Measurements from ENCODE around the gene PRR11.
"Not testable (repeated sequence)": the region's sequence is repeated elsewhere in the genome, so short reads cannot be mapped to it uniquely, and the experiment has no call there.

Gene PRR11

GRCh38 chr17:59155439-59156177 is at the start of gene PRR11:
Gene PRR11 (plus strand): TSS chr17:59155746. CDS start chr17:59169753, 14,007 bp downstream.
- DNase-seq, result peak; percentile 100

DNA sequence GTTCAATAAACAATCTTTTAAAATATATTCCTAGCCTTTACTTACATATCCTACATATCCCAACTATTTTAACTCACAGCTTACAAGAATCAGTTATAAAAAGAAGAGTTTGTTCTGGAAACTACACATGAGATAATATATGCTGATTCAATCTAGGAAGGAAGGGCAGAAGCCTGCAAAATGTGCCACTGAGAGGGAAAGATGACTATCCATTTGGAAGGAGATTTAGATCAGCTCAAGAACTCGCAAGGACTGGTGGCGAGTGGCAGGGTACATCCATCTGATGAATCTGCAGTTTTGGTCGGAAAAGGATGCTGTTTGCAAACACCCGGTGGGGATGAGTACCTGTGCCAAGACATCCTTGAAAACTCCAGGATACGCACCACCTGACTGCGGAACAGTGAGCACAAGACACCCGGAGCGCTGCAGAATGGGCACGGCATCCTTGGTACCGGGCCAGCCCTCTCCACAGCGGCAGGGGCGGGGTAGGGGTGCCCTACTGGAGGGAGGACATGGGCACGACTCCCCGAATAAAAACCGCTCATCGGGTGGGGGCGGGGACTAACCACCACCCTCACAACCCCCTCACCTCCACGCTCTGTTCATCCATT is 49.6 kb upstream of the PRR11 start:
- DNase-seq, result peak; percentile 79

DNA sequence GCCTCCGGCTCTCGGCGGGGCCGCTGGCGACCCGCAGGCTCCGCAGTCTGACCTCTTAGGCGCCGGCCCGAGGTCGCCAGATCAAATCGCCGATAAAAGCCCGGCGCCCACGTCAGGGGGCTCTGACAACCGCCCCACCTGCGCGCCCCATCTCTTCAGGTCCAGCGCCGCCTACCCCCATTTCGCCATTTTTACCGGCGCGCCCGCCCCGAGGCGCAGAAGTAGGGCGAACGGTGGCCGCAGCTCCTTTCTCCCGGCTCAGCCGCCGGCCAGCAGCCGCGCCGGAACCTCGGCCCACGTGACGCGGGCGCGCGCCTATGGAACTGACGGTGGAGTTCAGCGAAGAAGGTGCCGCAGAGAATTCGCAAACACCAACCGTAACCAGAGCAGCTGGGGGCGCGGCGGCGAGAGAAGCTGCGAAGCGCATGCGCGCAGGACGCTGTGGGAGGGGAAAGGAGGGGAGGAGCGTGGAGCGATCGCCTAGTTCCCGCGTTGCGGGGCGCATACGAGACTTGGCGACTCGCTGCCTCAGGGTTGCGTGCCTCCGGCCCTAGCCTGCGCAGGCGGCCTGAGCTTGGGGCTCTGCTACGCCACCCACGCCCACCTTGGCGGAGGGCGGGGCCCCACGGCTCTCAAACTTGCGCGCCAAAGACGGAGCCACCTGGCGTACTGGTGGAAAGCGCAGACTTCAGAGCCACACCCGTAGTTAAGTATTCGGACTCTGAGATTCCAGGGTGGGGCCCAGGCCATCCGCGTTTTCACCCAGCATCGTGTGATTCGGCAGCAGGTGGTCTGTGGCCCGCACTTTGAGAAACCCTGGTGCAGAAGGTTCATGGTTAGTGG is 48.9 kb upstream of the PRR11 start, which contains the start of gene TRIM37:
TRIM37 (minus strand) TSS at position 418 of the 843 bp plus-strand sequence. CDS start 419 bp downstream, outside the sequence.
- peak; percentile 100 for DNase-seq

DNA sequence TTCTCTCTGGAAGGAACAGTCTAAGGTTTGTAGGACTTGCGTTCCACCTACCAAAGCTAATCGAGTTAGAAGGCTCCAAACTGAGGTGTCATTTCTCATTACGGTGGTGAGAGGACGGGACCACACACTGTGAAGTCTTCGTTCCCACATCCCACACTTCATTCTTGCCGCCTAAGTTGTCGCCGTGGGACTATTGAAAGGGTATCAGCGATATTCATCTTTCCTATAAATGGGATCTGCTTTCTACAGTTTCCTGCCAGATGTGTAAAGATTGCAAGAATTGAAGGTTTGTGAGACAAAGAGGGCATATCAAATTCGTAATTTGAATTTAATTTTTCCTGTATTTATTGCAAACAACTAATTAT is 48.3 kb upstream of the PRR11 start:
- DNase-seq, result no peak

- DNase-seq, result no peak
These were observed 47.0 kb upstream of the PRR11 start for GRCh38 chr17:59108400-59109102.

DNA sequence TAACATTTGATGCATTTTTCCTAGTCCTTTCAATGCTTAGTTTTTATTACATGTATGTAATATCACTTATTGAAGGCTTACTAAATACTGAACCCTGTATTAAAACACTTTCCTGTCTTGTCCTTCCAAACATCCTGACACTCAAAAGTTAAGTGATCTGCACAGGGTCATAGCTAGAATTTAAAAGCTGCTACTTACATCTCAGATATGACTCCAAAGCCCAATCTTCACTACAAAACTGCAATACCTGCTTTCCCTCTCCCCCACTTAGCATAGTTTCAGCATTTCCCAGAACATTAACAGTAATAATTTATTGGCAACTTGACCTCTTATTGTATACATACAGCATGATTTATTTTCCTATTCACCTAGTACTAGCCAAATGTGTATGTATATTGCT is 44.6 kb upstream of the PRR11 start:
- no peak for DNase-seq

DNA sequence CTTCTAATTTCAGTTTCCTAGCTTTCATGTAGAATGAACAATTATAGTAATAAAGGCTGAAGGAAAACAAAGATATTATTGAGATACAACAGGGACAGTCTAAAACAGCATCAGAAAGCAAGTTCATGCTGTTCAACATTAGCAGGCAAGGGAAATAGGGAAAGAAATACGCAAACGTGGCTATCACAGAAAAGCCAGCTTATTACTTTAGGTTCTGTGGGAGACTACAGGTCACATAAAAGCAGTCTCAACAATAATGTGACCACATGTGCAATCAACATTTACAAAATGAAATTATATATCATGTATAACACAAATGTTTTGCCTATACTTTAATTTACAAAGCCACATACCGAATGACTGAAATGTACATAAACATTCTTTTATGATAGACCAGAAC is 44.0 kb upstream of the PRR11 start:
- DNase-seq, result no peak

GRCh38 chr17:59115474-59115873 is 40.1 kb upstream of the PRR11 start:
- no peak for DNase-seq

GRCh38 chr17:59121901-59122480 is 33.6 kb upstream of the PRR11 start:
- no peak for DNase-seq

DNA sequence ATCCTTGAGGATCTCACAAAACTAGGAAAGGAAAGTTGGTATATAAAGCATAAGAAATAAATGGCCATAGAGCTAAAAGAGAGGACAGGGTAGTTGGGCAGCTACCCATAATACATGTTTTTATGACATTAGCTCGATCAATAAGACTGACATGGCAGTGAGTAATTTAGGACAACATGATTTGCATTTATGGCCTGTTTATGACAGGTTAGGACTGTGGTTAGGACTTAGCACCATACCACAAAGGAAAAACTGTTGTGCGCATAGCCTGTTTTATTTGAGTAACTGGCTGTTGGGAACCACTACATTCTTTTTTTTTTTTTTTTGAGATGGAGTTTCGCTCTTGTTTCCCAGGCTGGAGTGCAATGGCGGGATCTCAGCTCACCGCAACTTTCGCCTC is 30.9 kb upstream of the PRR11 start:
- no peak for DNase-seq

DNA sequence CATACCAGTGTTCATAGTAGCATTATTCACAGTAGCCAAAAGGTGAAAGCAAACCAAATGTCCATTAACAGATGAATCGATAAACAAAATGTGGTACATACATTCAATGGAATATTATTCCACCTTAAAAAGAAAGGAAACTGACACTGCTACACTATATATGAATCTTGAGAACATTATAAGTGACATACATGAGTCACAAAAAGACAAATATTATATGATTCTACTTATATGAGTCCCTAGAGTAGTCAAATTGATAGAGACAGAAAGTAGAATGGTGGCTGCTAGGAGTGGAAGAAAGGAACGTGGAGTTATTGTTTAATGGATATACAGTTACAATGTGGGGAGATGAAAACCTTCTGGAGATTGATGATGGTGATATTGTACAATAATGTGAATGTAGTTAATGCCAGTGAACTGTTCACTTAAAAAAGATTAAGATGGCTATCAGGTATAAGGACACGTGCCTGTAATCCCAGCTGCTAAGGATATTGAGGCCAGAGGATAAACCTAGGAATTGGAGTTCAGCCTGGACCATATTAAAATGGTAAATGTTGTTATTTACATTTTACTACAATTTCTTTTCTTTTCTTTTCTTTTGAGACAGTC is 28.6 kb upstream of the PRR11 start:
- DNase-seq, result no peak

DNA sequence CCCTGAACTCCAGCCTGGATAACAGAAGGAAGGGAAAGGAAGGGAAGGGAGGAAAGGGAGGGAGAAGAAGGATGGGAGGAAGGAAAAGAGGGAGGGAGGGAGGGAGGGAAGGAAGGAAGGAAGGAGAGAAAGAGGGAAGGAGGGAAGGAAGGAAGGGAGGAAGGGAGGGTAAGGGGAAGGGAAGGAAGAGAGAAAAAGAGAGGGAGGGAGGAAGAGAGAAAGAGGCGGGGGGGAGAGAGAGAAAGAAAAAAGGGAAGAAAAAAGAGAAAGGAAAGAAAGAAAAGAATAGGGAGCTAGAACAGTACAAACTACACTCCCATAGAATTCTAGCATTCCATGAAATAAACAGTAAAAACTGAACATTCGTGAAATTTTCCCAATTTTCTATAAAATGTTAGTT is 25.7 kb upstream of the PRR11 start:
- DNase-seq, result no peak

GRCh38 chr17:59131131-59131530 is 24.4 kb upstream of the PRR11 start:
- no peak for DNase-seq

- DNase-seq, result not testable (repeated sequence)
These were observed 17.2 kb upstream of the PRR11 start for GRCh38 chr17:59138339-59138738.

DNA sequence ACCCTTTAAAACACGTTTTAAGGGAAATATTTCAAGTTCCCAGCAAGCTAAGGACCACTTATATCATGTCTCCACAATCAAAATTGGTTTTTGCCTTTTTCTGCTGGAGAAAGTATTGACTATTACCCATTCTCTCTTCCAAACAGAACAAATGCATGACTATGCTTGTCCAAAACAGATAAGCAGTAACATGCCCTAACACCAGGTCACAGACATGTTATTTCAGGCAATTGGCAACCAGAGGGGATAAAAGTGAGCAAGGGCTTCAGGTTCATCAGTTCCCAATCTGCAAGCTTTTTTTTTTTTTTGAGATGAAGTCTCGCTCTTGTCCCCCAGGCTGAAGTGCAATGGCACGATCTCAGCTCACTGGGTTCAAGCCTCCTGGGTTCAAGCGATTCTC is 15.6 kb upstream of the PRR11 start:
- DNase-seq, result no peak

GRCh38 chr17:59141860-59142259 is 13.7 kb upstream of the PRR11 start:
- DNase-seq, result no peak

DNA sequence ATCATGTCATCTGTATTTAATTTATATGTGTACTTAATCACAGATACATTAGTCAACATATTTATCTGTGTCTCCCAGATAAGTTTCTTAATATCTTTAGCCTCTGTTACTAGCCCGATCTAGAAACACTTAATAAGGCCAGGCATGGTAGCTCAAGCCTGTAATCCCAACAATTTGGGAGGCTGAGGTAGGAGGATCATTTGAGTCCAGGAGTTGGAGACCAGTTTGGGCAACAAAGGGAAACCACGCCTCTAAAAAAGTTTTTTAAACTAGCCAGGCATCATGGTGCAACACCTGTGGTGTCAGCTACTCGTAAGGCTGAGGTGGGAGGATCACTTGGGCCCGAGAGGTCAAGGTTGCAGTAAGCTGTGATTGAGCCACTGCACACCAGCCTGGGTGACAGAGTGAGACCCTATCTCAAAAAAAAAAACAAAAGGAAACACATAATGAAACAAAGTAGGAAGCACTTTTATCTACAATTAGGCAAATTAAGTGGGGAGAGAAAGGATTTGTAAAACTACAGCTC is 9.9 kb upstream of the PRR11 start:
- DNase-seq, result no peak

GRCh38 chr17:59149051-59149450 is 6.5 kb upstream of the PRR11 start:
- no peak for DNase-seq

DNA sequence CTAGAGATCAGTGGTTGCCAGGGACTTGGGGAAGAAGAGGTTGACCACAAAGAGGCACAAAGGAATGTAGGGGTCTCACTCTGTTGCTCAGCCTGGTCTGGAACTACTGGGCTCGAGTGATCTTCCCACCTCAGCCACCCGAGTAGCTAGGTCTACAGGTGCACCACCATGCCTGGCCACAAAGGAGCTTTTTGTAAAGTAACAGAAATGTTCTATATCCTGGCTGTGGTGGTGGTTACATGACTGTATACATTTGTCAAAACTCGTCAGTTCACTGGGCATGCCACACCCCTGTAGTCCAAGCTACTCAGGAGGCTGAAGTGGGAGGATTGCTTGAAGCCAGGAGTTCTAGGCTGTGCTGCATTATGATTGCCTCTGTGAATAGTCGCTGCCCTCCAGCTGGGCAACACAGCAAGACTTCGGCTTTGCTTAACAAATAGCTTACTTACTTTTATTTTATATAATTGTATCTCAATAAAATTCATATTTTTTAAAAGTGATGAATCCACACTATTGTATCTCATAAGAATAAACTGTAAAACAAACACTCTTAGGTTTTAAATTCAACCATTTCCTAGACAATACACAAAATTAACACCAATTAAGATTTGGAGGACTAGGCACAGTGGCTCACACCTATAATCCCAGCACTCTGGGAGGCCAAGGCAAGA is 5.6 kb upstream of the PRR11 start:
- no peak for DNase-seq

GRCh38 chr17:59151006-59151405 is 4.5 kb upstream of the PRR11 start:
- DNase-seq, result no peak

DNA sequence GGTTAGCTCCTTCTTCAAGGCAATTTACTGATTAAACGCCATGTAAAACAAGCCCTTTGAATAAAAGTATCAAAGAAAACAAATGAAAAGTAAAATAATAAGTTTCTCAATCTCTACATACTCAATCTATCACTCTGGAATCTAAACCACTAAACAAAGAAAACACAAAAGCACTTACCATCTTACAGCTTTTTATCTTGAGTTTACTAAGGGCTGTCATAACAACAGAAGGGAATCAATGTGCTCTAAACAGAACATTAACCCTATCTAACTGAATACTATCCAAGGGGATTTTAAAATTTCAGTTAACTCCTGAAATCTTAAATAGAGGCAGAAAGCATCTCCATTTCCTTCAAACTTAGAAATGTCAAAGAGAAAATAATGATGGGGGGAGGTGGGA is 4.0 kb upstream of the PRR11 start:
- no peak for DNase-seq
